ENCODE data around the gene CALR. TPM values are rescaled to one million over a fixed set of nuclear protein-coding genes. Genes with fewer than 3 reads are reported as not detected.

CALR gene
- total RNA-seq, 1 experiment from 2014 or later, result 1,088 TPM

DNA sequence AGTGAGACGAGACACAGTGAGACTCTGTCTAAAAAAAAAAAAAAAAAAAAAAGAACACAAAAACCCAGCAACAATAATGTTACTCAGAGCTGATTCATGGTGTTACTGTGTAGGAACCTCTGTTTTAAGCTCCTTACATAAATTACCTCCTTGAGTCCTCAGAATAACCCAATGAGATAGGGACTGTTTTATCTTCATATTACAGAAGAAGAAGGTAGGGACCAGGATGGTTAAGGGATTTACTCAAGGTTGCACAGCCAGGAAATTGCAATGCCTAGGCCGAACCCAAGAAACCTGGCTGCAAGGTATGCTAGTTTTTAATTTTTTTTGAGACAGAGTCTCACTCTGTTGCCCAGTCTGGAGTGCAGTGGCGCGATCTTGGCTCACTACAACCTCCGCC lies 29.5 kb downstream of the CALR start:
- TF ChIP-seq, protein P1, sequence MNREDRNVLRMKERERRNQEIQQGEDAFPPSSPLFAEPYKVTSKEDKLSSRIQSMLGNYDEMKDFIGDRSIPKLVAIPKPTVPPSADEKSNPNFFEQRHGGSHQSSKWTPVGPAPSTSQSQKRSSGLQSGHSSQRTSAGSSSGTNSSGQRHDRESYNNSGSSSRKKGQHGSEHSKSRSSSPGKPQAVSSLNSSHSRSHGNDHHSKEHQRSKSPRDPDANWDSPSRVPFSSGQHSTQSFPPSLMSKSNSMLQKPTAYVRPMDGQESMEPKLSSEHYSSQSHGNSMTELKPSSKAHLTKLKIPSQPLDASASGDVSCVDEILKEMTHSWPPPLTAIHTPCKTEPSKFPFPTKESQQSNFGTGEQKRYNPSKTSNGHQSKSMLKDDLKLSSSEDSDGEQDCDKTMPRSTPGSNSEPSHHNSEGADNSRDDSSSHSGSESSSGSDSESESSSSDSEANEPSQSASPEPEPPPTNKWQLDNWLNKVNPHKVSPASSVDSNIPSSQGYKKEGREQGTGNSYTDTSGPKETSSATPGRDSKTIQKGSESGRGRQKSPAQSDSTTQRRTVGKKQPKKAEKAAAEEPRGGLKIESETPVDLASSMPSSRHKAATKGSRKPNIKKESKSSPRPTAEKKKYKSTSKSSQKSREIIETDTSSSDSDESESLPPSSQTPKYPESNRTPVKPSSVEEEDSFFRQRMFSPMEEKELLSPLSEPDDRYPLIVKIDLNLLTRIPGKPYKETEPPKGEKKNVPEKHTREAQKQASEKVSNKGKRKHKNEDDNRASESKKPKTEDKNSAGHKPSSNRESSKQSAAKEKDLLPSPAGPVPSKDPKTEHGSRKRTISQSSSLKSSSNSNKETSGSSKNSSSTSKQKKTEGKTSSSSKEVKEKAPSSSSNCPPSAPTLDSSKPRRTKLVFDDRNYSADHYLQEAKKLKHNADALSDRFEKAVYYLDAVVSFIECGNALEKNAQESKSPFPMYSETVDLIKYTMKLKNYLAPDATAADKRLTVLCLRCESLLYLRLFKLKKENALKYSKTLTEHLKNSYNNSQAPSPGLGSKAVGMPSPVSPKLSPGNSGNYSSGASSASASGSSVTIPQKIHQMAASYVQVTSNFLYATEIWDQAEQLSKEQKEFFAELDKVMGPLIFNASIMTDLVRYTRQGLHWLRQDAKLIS (CRISPR knock-in tag; IDR thresholded peaks at IDR 0.05; ENCODE audit: borderline replicate concordance), result no peak
- TF ChIP-seq, protein P2, sequence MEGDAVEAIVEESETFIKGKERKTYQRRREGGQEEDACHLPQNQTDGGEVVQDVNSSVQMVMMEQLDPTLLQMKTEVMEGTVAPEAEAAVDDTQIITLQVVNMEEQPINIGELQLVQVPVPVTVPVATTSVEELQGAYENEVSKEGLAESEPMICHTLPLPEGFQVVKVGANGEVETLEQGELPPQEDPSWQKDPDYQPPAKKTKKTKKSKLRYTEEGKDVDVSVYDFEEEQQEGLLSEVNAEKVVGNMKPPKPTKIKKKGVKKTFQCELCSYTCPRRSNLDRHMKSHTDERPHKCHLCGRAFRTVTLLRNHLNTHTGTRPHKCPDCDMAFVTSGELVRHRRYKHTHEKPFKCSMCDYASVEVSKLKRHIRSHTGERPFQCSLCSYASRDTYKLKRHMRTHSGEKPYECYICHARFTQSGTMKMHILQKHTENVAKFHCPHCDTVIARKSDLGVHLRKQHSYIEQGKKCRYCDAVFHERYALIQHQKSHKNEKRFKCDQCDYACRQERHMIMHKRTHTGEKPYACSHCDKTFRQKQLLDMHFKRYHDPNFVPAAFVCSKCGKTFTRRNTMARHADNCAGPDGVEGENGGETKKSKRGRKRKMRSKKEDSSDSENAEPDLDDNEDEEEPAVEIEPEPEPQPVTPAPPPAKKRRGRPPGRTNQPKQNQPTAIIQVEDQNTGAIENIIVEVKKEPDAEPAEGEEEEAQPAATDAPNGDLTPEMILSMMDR (IDR thresholded peaks at IDR 0.05), result no peak
- TF ChIP-seq, protein P3, sequence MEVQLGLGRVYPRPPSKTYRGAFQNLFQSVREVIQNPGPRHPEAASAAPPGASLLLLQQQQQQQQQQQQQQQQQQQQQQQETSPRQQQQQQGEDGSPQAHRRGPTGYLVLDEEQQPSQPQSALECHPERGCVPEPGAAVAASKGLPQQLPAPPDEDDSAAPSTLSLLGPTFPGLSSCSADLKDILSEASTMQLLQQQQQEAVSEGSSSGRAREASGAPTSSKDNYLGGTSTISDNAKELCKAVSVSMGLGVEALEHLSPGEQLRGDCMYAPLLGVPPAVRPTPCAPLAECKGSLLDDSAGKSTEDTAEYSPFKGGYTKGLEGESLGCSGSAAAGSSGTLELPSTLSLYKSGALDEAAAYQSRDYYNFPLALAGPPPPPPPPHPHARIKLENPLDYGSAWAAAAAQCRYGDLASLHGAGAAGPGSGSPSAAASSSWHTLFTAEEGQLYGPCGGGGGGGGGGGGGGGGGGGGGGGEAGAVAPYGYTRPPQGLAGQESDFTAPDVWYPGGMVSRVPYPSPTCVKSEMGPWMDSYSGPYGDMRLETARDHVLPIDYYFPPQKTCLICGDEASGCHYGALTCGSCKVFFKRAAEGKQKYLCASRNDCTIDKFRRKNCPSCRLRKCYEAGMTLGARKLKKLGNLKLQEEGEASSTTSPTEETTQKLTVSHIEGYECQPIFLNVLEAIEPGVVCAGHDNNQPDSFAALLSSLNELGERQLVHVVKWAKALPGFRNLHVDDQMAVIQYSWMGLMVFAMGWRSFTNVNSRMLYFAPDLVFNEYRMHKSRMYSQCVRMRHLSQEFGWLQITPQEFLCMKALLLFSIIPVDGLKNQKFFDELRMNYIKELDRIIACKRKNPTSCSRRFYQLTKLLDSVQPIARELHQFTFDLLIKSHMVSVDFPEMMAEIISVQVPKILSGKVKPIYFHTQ (CRISPR knock-in tag; IDR thresholded peaks at IDR 0.05), result no peak
- TF ChIP-seq GRHL2 (CRISPR knock-in tag; IDR thresholded peaks at IDR 0.05; ENCODE audit: insufficient replicate concordance, severe bottlenecking), result no peak
- TF ChIP-seq, protein P4, sequence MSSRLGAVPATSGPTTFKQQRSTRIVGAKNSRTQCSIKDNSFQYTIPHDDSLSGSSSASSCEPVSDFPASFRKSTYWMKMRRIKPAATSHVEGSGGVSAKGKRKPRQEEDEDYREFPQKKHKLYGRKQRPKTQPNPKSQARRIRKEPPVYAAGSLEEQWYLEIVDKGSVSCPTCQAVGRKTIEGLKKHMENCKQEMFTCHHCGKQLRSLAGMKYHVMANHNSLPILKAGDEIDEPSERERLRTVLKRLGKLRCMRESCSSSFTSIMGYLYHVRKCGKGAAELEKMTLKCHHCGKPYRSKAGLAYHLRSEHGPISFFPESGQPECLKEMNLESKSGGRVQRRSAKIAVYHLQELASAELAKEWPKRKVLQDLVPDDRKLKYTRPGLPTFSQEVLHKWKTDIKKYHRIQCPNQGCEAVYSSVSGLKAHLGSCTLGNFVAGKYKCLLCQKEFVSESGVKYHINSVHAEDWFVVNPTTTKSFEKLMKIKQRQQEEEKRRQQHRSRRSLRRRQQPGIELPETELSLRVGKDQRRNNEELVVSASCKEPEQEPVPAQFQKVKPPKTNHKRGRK (CRISPR knock-in tag; IDR thresholded peaks at IDR 0.05; ENCODE audit: borderline replicate concordance), result no peak
- TF ChIP-seq, protein P5, sequence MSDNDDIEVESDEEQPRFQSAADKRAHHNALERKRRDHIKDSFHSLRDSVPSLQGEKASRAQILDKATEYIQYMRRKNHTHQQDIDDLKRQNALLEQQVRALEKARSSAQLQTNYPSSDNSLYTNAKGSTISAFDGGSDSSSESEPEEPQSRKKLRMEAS (CRISPR knock-in tag; IDR thresholded peaks at IDR 0.05), result no peak
- CTCF ChIA-PET, result interaction anchor here (0.6 to 5.1 kb wide), 5 partner anchors 8 to 137 kb away, joined by 3 to 197 read pairs (median 4); no protein-coding TSS in a partner anchor
- POLR2A ChIA-PET, result interaction anchor here (0.7 kb wide), 1 partner anchor 290 kb away, joined by 6 read pairs; no protein-coding TSS in a partner anchor
- H3K9me3 Mint-ChIP-seq, result no peaks in the 10 kb centered on the region
- 0 out of 2 replicates have a peak, but pooled peaks cover 5% of the 10 kb centered on the region for H3K4me1 Mint-ChIP-seq
- no peak for ATAC-seq
- H3K4me3 Mint-ChIP-seq, result no peak overlapping the region
- DNase-seq (ENCODE audit: low spot score), result no peak
- H3K36me3 Mint-ChIP-seq, result no peaks in the 10 kb centered on the region
- peaks cover 7% of the 10 kb centered on the region for H3K27me3 Mint-ChIP-seq (ENCODE audit: low read depth)
- H3K27ac Mint-ChIP-seq, result no peak overlapping the region

DNA sequence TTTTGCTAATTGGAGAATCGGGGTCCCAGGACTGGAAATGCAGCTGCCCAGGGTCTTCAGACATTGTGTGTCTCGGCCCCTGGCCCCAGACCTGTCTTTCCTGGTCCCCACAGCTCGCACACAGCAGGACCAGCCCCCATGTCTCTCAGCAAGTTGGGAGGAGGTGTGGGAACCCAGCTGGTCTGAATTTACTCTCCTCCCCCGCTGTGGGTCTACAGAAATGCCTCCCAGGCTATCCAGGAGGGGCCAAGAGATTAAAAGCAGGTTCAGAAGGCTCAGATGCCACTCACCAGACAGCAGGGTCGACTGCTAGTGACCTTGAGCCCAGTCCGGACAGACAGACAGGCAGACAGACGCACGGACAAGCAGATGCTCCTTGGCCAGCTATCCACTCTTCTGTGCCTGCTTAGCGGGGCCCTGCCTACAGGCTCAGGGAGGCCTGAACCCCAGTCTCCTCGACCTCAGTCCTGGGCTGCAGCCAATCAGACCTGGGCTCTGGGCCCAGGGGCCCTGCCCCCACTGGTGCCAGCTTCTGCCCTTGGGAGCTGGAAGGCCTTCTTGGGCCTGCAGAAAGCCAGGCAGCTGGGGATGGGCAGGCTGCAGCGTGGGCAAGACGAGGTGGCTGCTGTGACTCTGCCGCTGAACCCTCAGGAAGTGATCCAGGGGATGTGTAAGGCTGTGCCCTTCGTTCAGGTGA lies 31.0 kb downstream of the CALR start, which contains the start of gene DAND5:
TSS of gene DAND5 (plus strand) at position 285 of the 697 bp plus-strand sequence. CDS start at position 370, 85 bp downstream.
- DNase-seq (ENCODE audit: low spot score) (no peak), ATAC-seq (no peak)
- POLR2A ChIA-PET, result interaction anchor here (0.7 kb wide), 1 partner anchor 203 kb away, joined by 3 read pairs; no protein-coding TSS in a partner anchor
- no peak within 1 kb of the TSS for H3K4me3 Mint-ChIP-seq
- H3K36me3 Mint-ChIP-seq, result no peaks in the 10 kb centered on the region
- CTCF ChIA-PET, result interaction anchor here (0.9 to 1.4 kb wide), 7 partner anchors 8 to 132 kb away, joined by 3 to 11 read pairs (median 4); partner anchors contain the start of gene DNASE2
- H3K27me3 Mint-ChIP-seq (ENCODE audit: low read depth), result peaks cover 4% of the 10 kb centered on the region
- no peaks in the 10 kb centered on the region for H3K9me3 Mint-ChIP-seq
- TF ChIP-seq, protein P6, sequence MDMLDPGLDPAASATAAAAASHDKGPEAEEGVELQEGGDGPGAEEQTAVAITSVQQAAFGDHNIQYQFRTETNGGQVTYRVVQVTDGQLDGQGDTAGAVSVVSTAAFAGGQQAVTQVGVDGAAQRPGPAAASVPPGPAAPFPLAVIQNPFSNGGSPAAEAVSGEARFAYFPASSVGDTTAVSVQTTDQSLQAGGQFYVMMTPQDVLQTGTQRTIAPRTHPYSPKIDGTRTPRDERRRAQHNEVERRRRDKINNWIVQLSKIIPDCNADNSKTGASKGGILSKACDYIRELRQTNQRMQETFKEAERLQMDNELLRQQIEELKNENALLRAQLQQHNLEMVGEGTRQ (CRISPR knock-in tag; IDR thresholded peaks at IDR 0.05), result no peak
- TF ChIP-seq, protein P7, sequence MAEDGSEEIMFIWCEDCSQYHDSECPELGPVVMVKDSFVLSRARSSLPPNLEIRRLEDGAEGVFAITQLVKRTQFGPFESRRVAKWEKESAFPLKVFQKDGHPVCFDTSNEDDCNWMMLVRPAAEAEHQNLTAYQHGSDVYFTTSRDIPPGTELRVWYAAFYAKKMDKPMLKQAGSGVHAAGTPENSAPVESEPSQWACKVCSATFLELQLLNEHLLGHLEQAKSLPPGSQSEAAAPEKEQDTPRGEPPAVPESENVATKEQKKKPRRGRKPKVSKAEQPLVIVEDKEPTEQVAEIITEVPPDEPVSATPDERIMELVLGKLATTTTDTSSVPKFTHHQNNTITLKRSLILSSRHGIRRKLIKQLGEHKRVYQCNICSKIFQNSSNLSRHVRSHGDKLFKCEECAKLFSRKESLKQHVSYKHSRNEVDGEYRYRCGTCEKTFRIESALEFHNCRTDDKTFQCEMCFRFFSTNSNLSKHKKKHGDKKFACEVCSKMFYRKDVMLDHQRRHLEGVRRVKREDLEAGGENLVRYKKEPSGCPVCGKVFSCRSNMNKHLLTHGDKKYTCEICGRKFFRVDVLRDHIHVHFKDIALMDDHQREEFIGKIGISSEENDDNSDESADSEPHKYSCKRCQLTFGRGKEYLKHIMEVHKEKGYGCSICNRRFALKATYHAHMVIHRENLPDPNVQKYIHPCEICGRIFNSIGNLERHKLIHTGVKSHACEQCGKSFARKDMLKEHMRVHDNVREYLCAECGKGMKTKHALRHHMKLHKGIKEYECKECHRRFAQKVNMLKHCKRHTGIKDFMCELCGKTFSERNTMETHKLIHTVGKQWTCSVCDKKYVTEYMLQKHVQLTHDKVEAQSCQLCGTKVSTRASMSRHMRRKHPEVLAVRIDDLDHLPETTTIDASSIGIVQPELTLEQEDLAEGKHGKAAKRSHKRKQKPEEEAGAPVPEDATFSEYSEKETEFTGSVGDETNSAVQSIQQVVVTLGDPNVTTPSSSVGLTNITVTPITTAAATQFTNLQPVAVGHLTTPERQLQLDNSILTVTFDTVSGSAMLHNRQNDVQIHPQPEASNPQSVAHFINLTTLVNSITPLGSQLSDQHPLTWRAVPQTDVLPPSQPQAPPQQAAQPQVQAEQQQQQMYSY (CRISPR knock-in tag; IDR thresholded peaks at IDR 0.05), result no peak
- TF ChIP-seq FOXJ3 (CRISPR knock-in tag; IDR thresholded peaks at IDR 0.05; ENCODE audit: borderline replicate concordance), result no peak
- TF ChIP-seq ZNF396 (CRISPR knock-in tag; IDR thresholded peaks at IDR 0.05; ENCODE audit: borderline replicate concordance), result no peak
- no peak for TF ChIP-seq SMAD3 (CRISPR knock-in tag; IDR thresholded peaks at IDR 0.05; ENCODE audit: borderline replicate concordance)
- TF ChIP-seq SP1 (CRISPR knock-in tag; conservative IDR thresholded peaks at IDR 0.05), result no peak
- no peak for TF ChIP-seq JUN (CRISPR knock-in tag; IDR thresholded peaks at IDR 0.05)
- TF ChIP-seq ZNF232 (CRISPR knock-in tag; IDR thresholded peaks at IDR 0.05), result no peak
- no peak within 1 kb of the TSS for H3K27ac Mint-ChIP-seq
- 0 out of 2 replicates have a peak, but pooled peaks cover 5% of the 10 kb centered on the region for H3K4me1 Mint-ChIP-seq
